ENCODE results near the gene ACOT9.
"Not testable (repeated sequence)": the region's sequence is repeated elsewhere in the genome, so short reads cannot be mapped to it uniquely, and the experiment has no call there.

The ACOT9 gene, protein sequence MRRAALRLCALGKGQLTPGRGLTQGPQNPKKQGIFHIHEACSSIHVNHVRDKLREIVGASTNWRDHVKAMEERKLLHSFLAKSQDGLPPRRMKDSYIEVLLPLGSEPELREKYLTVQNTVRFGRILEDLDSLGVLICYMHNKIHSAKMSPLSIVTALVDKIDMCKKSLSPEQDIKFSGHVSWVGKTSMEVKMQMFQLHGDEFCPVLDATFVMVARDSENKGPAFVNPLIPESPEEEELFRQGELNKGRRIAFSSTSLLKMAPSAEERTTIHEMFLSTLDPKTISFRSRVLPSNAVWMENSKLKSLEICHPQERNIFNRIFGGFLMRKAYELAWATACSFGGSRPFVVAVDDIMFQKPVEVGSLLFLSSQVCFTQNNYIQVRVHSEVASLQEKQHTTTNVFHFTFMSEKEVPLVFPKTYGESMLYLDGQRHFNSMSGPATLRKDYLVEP

DNA sequence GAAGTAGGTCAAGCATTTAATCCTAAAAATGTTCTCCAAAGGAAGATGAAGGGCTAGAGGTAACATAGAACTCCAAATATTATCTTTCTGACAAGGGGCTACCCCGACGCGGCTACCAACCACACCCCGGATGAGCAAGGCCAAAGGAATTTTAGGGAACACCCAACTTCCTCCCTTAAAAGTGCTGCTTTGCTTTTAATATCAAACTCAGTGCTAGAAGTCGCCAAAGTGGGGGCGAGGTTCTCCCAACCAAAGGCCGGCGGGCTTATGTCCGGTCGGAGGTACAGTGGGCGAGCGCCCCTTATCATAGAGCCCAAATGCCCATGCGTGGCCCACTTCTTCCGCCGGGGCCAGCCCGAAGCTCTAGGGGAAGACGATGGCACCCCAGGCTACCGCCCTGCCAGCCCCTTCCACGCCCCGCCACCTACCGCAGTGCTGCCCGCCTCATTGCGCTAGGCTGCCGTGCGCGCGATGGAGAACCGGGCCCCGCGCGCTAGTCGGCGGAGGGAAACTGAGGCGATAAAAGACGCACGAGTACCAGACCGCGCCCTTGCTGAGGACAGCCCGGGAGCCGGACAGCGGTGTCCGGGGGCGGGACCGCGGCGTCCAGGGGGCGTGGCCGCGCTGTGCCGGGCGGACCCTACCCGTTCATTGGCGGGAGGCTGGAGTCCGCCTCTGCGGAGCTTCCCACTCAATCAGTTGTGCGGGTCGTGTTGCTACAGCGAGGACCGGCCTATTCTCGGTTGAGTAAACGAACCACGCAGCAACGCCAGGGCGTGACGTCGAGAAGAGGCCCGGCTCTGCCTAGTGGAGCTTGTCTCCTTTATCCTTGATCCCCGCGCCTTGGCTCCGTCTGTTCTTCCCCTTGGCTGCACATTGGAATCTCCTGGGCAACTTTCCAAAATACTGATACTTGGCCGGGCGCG lies at the start of gene ACOT9:
TSS of gene ACOT9 (minus strand) at position 580 of the 926 bp plus-strand sequence. CDS start at position 448, 132 bp downstream.
- peak; percentile 96 for DNase-seq (ENCODE audit: low read depth)

DNA sequence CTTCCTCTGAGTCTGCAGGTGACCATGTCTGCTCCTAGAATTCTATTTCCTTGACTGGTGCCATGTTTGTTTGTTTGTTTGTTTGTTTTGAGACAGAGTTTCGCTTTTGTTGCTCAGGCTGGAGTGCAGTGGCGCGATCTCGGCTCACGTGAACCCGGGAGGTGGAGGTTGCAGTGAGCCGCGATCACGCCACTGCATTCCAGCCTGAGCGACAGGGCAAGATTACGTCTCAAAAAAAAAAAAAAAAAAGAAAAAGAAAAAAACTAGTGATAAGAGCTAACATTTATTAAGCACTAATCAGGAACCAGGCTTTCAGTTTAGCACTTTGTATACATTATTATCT lies 47.0 kb upstream of the ACOT9 start:
- no peak for DNase-seq (ENCODE audit: low read depth)

DNA sequence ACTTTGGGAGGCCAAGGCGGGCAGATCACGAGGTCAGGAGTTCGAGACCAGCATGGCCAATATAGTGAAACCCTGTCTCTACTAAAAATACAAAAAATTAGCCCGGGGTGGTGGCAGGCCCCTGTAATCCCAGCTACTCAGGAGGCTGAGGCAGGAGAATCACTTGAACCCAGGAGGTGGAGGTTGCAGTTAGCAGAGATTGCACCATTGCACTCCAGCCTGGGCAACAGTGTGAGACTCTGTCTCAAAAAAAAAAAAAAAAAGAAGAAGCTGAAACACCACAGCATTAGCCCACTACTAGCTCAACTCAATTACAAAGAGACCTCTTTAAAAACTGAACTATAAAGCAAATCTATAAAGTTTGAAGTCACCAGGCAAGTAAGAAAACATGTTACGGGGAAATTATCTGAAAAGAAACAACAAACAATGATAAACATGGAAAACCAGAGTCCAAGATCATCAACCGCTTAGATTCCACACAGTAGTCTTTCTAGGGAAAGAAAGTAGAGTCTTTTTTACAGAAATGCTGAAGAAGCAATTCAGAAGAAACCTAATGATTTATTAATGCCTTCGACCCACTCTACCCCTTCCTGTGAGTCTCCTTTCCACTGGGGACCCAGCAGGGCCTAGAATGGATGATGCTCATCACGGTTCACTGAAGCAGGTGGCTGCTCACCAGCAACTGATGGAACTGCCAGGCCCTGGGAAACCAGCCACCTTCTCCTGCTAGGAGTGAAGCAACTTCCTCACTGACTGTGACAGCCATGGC lies 46.5 kb upstream of the ACOT9 start:
- DNase-seq (ENCODE audit: low read depth), result no peak

DNA sequence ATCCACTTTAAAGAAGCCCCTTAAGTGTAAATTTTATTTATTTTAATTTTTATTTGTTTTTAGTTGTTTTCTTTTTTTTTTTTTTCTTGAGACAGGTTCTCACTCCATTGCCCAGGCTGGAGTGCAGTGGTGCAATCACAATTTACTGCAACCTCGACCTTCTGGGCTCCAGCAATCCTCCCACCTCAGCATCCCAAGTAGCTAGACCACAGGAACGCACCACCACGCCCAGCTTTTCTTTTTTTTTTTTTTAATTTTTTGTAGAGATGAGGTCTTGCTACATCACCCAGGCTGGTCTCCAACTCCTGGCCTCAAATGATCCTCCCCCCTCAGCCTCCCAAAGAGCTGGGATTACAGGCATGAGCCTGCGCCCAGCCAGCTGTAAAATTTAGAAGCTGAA lies 45.9 kb upstream of the ACOT9 start:
- no peak for DNase-seq (ENCODE audit: low read depth)

DNA sequence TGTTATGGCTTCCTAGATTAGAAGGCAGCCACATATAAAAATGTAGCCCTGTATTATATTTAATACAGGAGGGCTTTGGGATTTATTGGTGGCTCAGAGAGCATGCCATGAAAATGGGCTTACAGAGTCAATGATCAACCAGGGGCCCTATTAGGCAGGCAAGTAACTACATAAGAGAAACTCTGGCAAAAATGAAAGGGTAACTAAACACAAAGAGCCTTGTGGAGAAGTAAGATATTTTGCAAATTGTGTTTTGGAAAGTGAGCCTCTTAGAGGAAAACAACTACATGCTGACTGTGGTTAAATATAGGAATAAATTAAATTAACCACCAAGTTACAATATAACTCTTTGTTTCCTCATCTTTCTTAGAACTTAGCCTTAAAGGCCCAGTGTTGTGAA lies 45.4 kb upstream of the ACOT9 start:
- no peak for DNase-seq (ENCODE audit: low read depth)

GRCh38 chrX:23787745-23788118 lies 44.7 kb upstream of the ACOT9 start:
- no peak for DNase-seq (ENCODE audit: low read depth)

GRCh38 chrX:23786268-23786815 lies 43.3 kb upstream of the ACOT9 start:
- peak; percentile 28 for DNase-seq (ENCODE audit: low read depth)

- peak; percentile 10 for DNase-seq (ENCODE audit: low read depth)
These were observed 42.5 kb upstream of the ACOT9 start for GRCh38 chrX:23785580-23785979.

DNA sequence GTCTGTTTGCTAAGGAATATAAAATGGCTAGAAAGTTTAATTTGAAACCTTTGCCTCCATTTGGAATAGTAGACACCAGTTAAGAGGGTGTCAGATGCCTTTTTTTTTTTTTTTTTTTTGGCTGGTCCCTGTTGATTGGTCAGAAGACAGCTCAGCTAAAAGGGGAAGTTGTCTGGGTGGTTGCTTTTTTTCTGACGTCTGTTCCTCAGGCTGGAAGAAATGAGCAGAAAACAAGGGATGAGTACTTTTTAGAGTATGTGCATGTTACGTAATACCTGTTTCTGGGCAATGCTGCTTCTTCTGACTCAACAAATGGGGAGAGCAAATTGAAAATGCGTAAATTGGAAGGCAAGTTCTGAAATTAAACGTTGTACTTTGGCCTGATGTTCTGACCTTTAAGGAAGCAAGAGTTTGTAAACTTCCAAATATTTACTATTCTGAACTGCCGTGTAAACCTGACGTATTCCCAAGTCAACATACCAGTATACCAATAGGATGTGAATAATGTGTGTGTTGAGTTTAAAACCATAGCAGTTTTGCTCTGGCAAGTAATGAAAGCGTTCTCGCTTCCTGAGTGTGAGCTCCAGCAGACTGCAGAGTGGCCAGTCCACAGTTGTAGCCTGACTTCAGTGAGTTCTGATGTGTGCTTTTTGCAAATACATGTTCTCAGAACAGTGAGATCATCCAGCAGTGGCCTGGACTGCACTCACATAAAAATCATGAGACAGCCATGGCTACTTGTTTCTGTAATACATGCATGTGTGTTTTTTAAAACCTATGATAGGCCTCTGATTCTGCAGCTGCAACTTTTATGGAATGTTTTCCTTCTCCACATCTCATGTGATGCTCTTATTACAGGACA lies 41.6 kb upstream of the ACOT9 start:
- peak; percentile 83 for DNase-seq (ENCODE audit: low read depth)

DNA sequence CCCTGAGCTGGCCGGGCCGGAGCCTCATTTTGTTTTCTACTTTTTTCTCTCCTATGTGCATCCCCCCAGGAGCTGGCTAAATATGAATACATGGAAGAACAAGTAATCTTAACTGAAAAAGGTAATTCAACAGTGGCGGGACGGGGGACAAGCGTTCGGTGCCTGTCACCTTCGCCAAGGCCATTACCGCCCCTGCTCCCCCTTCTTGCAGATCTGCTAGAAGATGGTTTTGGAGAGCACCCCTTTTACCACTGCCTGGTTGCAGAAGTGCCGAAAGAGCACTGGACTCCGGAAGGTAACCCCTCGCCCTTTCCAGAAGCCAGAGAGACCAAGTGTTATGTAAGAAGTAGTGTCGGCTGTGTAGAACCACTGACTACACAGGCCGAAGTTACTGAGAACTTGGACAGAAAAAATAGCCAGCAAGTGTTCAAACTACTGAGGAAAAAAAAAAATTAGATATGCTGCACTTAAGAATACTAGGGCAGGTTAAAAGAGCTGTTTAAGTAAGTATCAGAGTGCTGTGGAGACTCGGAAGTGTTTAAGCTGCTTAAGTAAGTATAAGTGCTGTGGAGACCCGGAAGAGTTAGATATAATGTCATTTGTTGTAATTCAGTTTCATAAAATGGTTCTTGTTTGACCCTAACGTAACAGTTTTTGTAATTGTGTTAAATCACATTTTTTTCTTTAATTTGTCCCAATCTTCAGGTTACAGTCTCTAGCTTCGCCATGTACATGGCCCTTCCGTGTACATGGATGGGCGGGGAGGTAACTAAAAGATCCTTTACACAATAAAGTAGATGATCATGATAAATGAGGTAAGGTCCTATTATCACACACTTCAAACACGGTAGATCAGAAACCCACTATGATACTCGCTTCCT lies 40.8 kb upstream of the ACOT9 start:
- peak; percentile 15 for DNase-seq (ENCODE audit: low read depth)

- DNase-seq (ENCODE audit: low read depth), result peak; percentile 91
These were observed 40.0 kb upstream of the ACOT9 start, which contains the start of gene SAT1 for GRCh38 chrX:23782863-23783588. SAT1 (plus strand) TSS chrX:23783173; CDS start chrX:23783352, 179 bp downstream.

DNA sequence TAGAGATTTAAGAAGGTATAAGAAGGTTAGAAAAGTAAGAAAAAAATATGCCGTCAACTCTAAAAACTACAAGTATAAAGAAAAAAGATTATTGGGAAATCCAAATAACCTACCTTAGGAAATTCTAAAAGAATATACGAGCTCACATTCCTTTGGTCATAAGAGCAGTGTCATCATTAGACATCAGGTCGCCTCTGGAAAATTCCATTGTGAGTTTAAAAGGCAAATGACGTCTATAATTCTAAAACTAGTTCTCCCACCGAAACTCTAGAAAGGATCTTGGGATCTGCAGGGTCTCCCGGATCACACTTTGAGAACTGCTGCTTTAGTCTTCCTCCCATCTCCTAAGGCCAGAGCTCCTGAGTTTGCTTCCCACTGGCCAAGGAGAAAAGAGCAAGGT lies 39.4 kb upstream of the ACOT9 start:
- peak; percentile 37 for DNase-seq (ENCODE audit: low read depth)

GRCh38 chrX:23779025-23779424 lies 35.9 kb upstream of the ACOT9 start:
- DNase-seq (ENCODE audit: low read depth), result peak; percentile 58

DNA sequence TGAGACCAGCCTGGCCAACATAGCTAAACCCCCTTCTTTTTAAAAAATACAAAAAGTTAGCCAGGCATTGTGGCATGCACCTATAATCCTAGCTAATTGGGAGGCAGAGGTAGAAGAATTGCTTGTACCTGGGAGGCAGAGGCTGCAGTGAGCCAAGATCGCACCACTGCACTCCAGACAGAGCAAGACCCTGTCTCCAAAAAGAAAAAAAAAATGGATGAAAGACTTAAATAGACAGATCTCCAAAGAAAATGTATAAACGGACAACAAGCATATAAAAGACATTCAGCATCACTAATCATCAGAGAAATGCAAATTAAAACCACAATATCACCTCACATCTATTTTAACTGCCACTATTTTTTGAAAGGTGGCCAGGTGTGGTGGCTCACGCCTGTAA lies 33.3 kb upstream of the ACOT9 start:
- DNase-seq (ENCODE audit: low read depth), result no peak

DNA sequence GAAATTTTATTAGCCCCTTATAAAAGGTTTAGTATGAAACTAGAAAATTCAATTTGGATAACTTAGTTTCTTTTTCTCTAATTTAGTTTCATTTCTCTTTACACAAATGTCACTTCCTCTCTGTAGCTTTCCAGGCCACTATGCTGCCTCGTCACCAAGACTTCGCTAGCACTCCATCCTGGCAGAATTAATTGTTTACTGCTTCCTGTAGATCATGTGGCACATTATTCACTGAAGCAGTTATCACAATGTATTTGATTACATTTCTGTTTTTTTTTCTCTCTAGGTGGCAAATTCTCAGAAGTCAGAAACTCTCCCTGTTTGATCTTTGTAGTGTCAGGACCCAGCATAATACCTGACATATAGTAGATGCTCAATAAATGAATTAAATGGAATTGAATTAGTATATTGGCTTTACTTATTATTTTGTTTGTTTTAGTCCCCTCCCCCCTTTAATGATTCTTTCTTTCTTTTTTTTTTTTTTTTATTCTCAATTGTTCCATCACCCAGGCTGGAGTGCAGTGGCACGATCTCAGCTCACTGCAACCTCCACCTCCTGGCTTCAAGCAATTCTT lies 30.6 kb upstream of the ACOT9 start:
- no peak for DNase-seq (ENCODE audit: low read depth)

DNA sequence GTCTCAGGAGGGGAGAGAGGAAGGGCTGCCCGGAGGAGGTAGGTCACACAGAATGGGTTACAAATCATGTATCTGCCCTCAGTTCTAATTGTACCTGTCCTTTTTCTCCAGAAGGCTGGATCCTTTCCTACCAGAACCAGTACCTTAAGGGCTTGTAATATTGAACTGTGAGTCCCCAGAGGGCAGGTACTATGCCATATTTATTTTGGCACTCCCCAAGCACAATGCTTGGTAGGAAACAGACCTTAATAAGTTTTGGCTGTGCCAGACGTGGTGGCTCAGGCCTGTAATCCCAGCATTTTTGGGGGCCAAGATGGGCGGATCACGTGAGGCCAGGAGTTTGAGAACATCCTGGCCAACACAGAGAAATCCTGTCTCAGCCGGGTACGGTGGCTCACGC lies 28.0 kb upstream of the ACOT9 start:
- DNase-seq (ENCODE audit: low read depth), result not testable (repeated sequence)

DNA sequence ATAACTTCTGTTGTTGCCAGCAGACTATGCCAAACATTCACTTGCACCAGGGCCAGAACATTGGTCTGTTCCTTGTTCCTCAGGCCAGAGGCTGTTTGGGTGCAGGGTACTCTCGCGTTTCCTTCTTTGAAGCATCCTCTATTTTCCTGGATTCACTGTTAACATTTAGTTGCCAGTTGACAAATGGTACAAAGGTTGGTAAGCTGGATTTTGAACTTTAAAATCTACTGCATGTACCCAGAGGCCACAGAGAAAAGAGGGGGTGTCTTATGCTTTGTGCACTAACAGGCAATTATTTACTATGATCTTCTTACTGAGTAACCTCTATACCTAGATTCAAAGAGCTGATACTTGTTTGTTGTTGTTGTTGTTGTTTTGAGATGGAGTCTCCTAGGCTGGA lies 27.1 kb upstream of the ACOT9 start:
- no peak for DNase-seq (ENCODE audit: low read depth)

- DNase-seq (ENCODE audit: low read depth), result no peak
These were observed 23.8 kb upstream of the ACOT9 start for GRCh38 chrX:23766650-23767551.

Measured in iris pigment epithelial cell (primary cell).